Measurements from ENCODE around the gene CDIPT. TPM values are rescaled to one million over a fixed set of nuclear protein-coding genes. Genes with fewer than 3 reads are reported as not detected.

Gene CDIPT
- total RNA-seq, 4 donors from 2014 or later: 68.7 to 112 (median 96.7) TPM

GRCh38 chr16:29904947-29905346 lies 41.9 kb upstream of the CDIPT start:
- Histone ChIP-seq H3K4me1 (peaks cover 9% of the 10 kb centered on the region), H3K4me3 (no peak overlapping the region), H3K27ac (no peak overlapping the region), H3K27me3 (no peaks in the 10 kb centered on the region), H3K36me3 (peaks cover 10% of the 10 kb centered on the region), H3K9me3 (no peaks in the 10 kb centered on the region)
- TF ChIP-seq CTCF (IDR thresholded peaks at IDR 0.05) (no peak), EP300 (IDR thresholded peaks at IDR 0.05) (no peak), POLR2AphosphoS5 (IDR thresholded peaks at IDR 0.05) (no peak), POLR2A (IDR thresholded peaks at IDR 0.05) (no peak)
- WGBS: 90% methylated on average over 7 of the region's 7 CpGs
- DNase-seq (ENCODE audit: low spot score in 2 of 2): no peak

GRCh38 chr16:29903590-29903989 lies 40.6 kb upstream of the CDIPT start:
- peaks cover 5% of the 10 kb centered on the region for H3K27me3 ChIP-seq
- H3K4me1 ChIP-seq: peaks cover 19% of the 10 kb centered on the region
- no peak overlapping the region for H3K4me3 ChIP-seq
- H3K27ac ChIP-seq: no peak overlapping the region
- H3K9me3 ChIP-seq: no peaks in the 10 kb centered on the region
- DNase-seq (ENCODE audit: low spot score in 2 of 2): no peak
- WGBS: 71% methylated on average over 4 of the region's 4 CpGs
- H3K36me3 ChIP-seq: peaks cover 10% of the 10 kb centered on the region
- TF ChIP-seq POLR2AphosphoS5 (IDR thresholded peaks at IDR 0.05) (no peak), POLR2A (IDR thresholded peaks at IDR 0.05) (no peak), EP300 (IDR thresholded peaks at IDR 0.05) (no peak), CTCF (IDR thresholded peaks at IDR 0.05) (no peak)

- TF ChIP-seq POLR2A (IDR thresholded peaks at IDR 0.05) (no peak), EP300 (IDR thresholded peaks at IDR 0.05) (no peak), POLR2AphosphoS5 (IDR thresholded peaks at IDR 0.05) (no peak), CTCF (IDR thresholded peaks at IDR 0.05) (no peak)
- H3K36me3 ChIP-seq: peaks cover 3% of the 10 kb centered on the region
- H3K4me1 ChIP-seq: peaks cover 19% of the 10 kb centered on the region
- peaks cover 25% of the 10 kb centered on the region for H3K27me3 ChIP-seq
- no peak for DNase-seq (ENCODE audit: low spot score in 2 of 2)
- no peak overlapping the region for H3K4me3 ChIP-seq
- 93% methylated on average over 5 of the region's 19 CpGs for WGBS
- no peaks in the 10 kb centered on the region for H3K9me3 ChIP-seq
- H3K27ac ChIP-seq: no peak overlapping the region
Measured at GRCh38 chr16:29901607-29901945, 38.5 kb upstream of the CDIPT start.

GRCh38 chr16:29900888-29901606 lies 38.0 kb upstream of the CDIPT start:
- DNase-seq (ENCODE audit: low spot score in 2 of 2): no peak
- Histone ChIP-seq H3K27me3 (peaks cover 25% of the 10 kb centered on the region), H3K36me3 (no peaks in the 10 kb centered on the region), H3K4me3 (peak overlapping the region; percentile 65), H3K9me3 (no peaks in the 10 kb centered on the region), H3K27ac (no peak overlapping the region), H3K4me1 (peaks cover 19% of the 10 kb centered on the region)
- TF ChIP-seq CTCF (IDR thresholded peaks at IDR 0.05): no peak
- no peak for TF ChIP-seq POLR2AphosphoS5 (IDR thresholded peaks at IDR 0.05)
- TF ChIP-seq EP300 (IDR thresholded peaks at IDR 0.05): no peak
- 26% methylated on average over 11 of the region's 31 CpGs for WGBS

- no peaks in the 10 kb centered on the region for H3K9me3 ChIP-seq
- peaks cover 25% of the 10 kb centered on the region for H3K27me3 ChIP-seq
- peaks cover 19% of the 10 kb centered on the region for H3K4me1 ChIP-seq
- H3K27ac ChIP-seq: no peak within 1 kb of the TSS
- no peaks in the 10 kb centered on the region for H3K36me3 ChIP-seq
- peak within 1 kb of the TSS; percentile 65 for H3K4me3 ChIP-seq
- DNase-seq (ENCODE audit: low spot score in 2 of 2): no peak
- WGBS: 1% methylated on average over 21 of the region's 67 CpGs
- no peak for TF ChIP-seq CTCF (IDR thresholded peaks at IDR 0.05)
- TF ChIP-seq POLR2A (IDR thresholded peaks at IDR 0.05): no peak
- no peak for TF ChIP-seq POLR2AphosphoS5 (IDR thresholded peaks at IDR 0.05)
- no peak for TF ChIP-seq EP300 (IDR thresholded peaks at IDR 0.05)
Measured at GRCh38 chr16:29900102-29900887, 37.3 kb upstream of the CDIPT start, which contains the start of gene ASPHD1. Gene ASPHD1, plus strand, starts transcription at chr16:29900488. Its CDS starts 484 bp downstream, at chr16:29900972.
